ENCODE measurements around the gene ADAP1. TPM values are rescaled to one million over a fixed set of nuclear protein-coding genes. Genes with fewer than 3 reads are reported as not detected.

The ADAP1 gene
- total RNA-seq, 1 donor from 2014 or later, result 11.9 TPM

- ChIA-PET CTCF (no interaction called here), POLR2A (no interaction called here)
- ATAC-seq (ENCODE audit: low read depth) (no peak), DNase-seq (no peak)
- TF ChIP-seq CTCF (IDR thresholded peaks at IDR 0.05), result no peak
- no peaks in the 10 kb centered on the region for H3K36me3 Mint-ChIP-seq (ENCODE audit: low read depth)
- H3K9me3 Mint-ChIP-seq, result no peaks in the 10 kb centered on the region
- no peak overlapping the region for H3K27ac Mint-ChIP-seq
- H3K27me3 Mint-ChIP-seq, result peaks cover 4% of the 10 kb centered on the region
- intact Hi-C loops (cut with micrococcal nuclease), result no loop called here
- H3K4me3 Mint-ChIP-seq, result no peak overlapping the region
- peaks cover 2% of the 10 kb centered on the region for H3K4me1 Mint-ChIP-seq
Measured at GRCh38 chr7:983616-984071, 29.2 kb upstream of the ADAP1 start.

- TF ChIP-seq CTCF (IDR thresholded peaks at IDR 0.05), result no peak
- peaks cover 4% of the 10 kb centered on the region for H3K27me3 Mint-ChIP-seq
- ChIA-PET POLR2A (no interaction called here), CTCF (interaction anchor here (1.5 kb wide), 1 partner anchor 10 kb away, joined by 6 read pairs; no protein-coding TSS in a partner anchor)
- DNase-seq, result no peak
- no peaks in the 10 kb centered on the region for H3K9me3 Mint-ChIP-seq
- H3K4me1 Mint-ChIP-seq, result peaks cover 2% of the 10 kb centered on the region
- H3K36me3 Mint-ChIP-seq (ENCODE audit: low read depth), result no peaks in the 10 kb centered on the region
- no peak within 1 kb of the TSS for H3K4me3 Mint-ChIP-seq
- no peak within 1 kb of the TSS for H3K27ac Mint-ChIP-seq
- no peak for ATAC-seq (ENCODE audit: low read depth)
- intact Hi-C loops (cut with micrococcal nuclease), result no loop called here
Measured at GRCh38 chr7:983004-983615, 28.6 kb upstream of the ADAP1 start, which contains the start of gene CYP2W1. Gene CYP2W1 (plus strand): TSS chr7:983181. CDS start chr7:983212, 31 bp downstream.

GRCh38 chr7:982511-983003 is 28.1 kb upstream of the ADAP1 start:
- POLR2A ChIA-PET, result no interaction called here
- H3K27me3 Mint-ChIP-seq, result peaks cover 4% of the 10 kb centered on the region
- DNase-seq, result no peak

GRCh38 chr7:981793-982510 is 27.5 kb upstream of the ADAP1 start:
- no peaks in the 10 kb centered on the region for H3K9me3 Mint-ChIP-seq
- H3K4me3 Mint-ChIP-seq, result no peak overlapping the region
- ATAC-seq (ENCODE audit: low read depth) (no peak), DNase-seq (no peak)
- intact Hi-C loops (cut with micrococcal nuclease), result no loop called here
- peaks cover 4% of the 10 kb centered on the region for H3K27me3 Mint-ChIP-seq
- CTCF ChIA-PET, result interaction anchor here (1.5 kb wide), 1 partner anchor 11 kb away, joined by 6 read pairs; no protein-coding TSS in a partner anchor
- TF ChIP-seq CTCF (IDR thresholded peaks at IDR 0.05), result no peak
- H3K27ac Mint-ChIP-seq, result no peak overlapping the region
- POLR2A ChIA-PET, result no interaction called here
- peaks cover 2% of the 10 kb centered on the region for H3K4me1 Mint-ChIP-seq
- H3K36me3 Mint-ChIP-seq (ENCODE audit: low read depth), result no peaks in the 10 kb centered on the region

More at GRCh38 chr7:982511-983003, 28.1 kb upstream of the ADAP1 start:
- intact Hi-C loops (cut with micrococcal nuclease), result no loop called here
- CTCF ChIA-PET, result interaction anchor here (1.5 kb wide), 1 partner anchor 10 kb away, joined by 6 read pairs; no protein-coding TSS in a partner anchor
- Mint-ChIP-seq H3K36me3 (ENCODE audit: low read depth) (no peaks in the 10 kb centered on the region), H3K4me3 (no peak overlapping the region), H3K9me3 (no peaks in the 10 kb centered on the region), H3K4me1 (peaks cover 2% of the 10 kb centered on the region), H3K27ac (no peak overlapping the region)
- no peak for ATAC-seq (ENCODE audit: low read depth)
- TF ChIP-seq CTCF (IDR thresholded peaks at IDR 0.05), result no peak
